Cerebellar nuclear complex (tissue), 1 donor: ENCODE measurements around the gene ZBTB8B.

Experiments used
- DNase-seq, 2 experiments: peaks; one replicate each; lab custom pipeline; 2025; lab: John Stamatoyannopoulos, UW

Gene ZBTB8B

GRCh38 chr1:32508761-32509160 lies 43.9 kb downstream of the ZBTB8B start:
- no peak for DNase-seq

GRCh38 chr1:32509939-32510338 lies 45.1 kb downstream of the ZBTB8B start:
- no peak for DNase-seq
